Right lung (tissue), 5 donors: ENCODE results near the gene MTA3. TPM values are rescaled to one million over a fixed set of nuclear protein-coding genes. Genes with fewer than 3 reads are reported as not detected.

Experiments
- DNase-seq, 2 donors: peaks; one replicate each; pipeline ENCODE4 v3.0.0-alpha.2; 2013
- polyA plus RNA-seq, 5 donors: library from polyadenylated mRNA; unstranded; fragments of 120-200 nt; gene quantifications; one replicate each; pipeline versions ENCODE4 v1.2.1 to v1.2.3, GENCODE V29; 2013; ENCODE audit warnings: inconsistent platforms in 1 of 5, low replicate concordance in 1 of 5; ENCODE audit not compliant: insufficient read length in 5 of 5, insufficient read depth in 1 of 5

Gene MTA3
- polyA plus RNA-seq, 5 donors = 47.0 to 80.4 (median 72.9) TPM

GRCh38 chr2:42801381-42801780 lies 232.9 kb downstream of the MTA3 start:
- no peak for DNase-seq

GRCh38 chr2:42802150-42802549 lies 233.7 kb downstream of the MTA3 start:
- DNase-seq = no peak

- no peak for DNase-seq
Measured at GRCh38 chr2:42804338-42804737, 235.9 kb downstream of the MTA3 start.

- no peak for DNase-seq
Measured at GRCh38 chr2:42804891-42805290, 236.5 kb downstream of the MTA3 start.

Other genes with a start within 250 kb of the MTA3 start
- 100 to 1,000 TPM; 175 to 200 (median 186) TPM for gene COX7A2L, start 207.4 kb upstream of the MTA3 start, polyA plus RNA-seq
- gene KCNG3, start 74.7 kb upstream of the MTA3 start, polyA plus RNA-seq = under 1 TPM; 0.06 to 0.18 (median 0.10) TPM
- gene OXER1, start 195.5 kb downstream of the MTA3 start, polyA plus RNA-seq = 1 to 10 TPM; 6.5 to 10.0 (median 8.9) TPM
- 10 to 100 TPM; 21.8 to 36.0 (median 25.7) TPM for gene HAAO, start 224.0 kb downstream of the MTA3 start, polyA plus RNA-seq